RPMI8226 (cell line): Measurements from ENCODE around the gene SYCE1.
"Not testable (repeated sequence)": the region's sequence is repeated elsewhere in the genome, so short reads cannot be mapped to it uniquely, and the experiment has no call there.

Source experiments
- DNase-seq: peaks from one replicate; pipeline ENCODE4 v3.0.0-alpha.2; 2015

The SYCE1 gene

DNA sequence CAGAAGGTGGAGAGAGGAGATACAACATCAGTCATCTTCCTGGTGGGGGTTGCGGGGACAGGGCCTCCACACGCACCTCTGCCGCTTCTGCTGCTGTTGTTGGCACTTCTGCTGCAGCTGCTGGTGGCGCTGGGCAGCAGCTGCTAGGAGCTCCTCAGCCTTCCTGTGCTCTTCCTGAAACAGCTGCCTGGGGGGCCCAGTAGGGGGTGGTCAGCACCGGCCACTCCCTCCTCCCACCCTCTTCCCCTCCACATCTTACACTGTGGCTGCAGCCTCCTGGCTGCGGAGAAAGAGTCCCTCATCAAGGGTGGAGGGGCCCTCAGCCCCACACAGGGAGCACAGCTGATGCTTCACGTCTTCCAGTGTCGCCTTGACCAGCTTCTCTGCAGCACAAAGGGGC, 9.9 kb downstream of the SYCE1 start:
- DNase-seq: no peak

DNA sequence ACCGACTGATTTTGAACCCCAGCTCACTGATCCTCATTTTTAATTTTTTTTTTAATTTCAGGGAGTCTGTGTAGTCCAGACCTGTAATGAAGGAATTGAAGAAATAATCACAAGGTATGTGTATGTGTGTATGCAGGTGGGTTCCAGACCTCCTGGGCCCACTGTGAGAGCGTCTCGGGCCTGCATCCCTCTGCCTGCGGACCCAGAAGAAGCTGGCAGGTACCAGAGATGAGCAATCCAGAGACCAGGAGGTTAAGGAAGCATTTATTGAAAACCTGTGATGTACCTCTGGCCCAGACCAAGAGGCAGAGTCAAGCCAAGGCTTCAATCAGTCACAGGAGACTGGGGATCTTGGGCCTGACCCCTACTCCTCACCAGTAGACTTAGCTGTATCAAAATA, 10.8 kb downstream of the SYCE1 start:
- no peak for DNase-seq

DNA sequence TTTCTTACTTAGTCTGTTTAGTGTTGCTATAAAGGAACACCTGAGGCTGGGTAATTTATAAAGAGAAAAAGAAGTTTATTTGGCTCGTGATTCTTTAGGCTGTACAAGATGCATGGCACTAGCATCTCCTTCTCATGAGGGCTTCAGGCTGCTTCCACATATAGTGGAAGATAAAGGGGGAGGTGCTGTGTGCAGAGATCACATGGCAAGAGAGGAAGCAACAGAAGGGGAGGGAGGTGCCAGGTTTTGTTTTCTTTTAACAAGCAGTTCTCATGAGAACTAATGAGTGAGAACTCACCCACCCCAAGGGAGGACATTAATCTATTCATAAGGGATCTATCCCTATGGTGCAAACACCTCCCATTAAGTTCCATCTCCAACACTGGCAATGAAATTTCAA, 20.9 kb downstream of the SYCE1 start:
- no peak for DNase-seq

DNA sequence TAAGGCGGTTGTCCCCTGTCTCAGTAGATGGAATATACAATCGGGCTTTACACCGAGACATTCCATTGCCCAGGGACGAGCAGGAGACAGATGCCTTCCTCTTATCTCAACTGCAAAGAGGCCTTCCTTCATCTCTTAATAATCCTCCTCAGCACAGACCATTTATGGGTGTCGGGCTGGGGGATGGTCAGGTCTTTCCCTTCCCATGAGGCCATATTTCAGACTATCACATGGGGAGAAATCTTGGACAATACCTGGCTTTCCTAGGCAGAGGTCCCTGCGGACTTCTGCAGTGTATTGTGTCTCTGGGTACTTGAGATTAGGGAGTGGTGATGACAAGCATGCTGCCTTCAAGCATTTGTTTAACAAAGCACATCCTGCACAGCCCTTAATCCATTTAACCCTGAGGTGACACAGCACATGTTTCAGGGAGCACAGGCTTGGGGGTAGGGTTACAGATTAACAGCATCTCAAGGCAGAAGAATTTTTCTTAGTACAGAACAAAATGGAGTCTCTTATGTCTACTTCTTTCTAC, 23.9 kb downstream of the SYCE1 start:
- not testable (repeated sequence) for DNase-seq

DNA sequence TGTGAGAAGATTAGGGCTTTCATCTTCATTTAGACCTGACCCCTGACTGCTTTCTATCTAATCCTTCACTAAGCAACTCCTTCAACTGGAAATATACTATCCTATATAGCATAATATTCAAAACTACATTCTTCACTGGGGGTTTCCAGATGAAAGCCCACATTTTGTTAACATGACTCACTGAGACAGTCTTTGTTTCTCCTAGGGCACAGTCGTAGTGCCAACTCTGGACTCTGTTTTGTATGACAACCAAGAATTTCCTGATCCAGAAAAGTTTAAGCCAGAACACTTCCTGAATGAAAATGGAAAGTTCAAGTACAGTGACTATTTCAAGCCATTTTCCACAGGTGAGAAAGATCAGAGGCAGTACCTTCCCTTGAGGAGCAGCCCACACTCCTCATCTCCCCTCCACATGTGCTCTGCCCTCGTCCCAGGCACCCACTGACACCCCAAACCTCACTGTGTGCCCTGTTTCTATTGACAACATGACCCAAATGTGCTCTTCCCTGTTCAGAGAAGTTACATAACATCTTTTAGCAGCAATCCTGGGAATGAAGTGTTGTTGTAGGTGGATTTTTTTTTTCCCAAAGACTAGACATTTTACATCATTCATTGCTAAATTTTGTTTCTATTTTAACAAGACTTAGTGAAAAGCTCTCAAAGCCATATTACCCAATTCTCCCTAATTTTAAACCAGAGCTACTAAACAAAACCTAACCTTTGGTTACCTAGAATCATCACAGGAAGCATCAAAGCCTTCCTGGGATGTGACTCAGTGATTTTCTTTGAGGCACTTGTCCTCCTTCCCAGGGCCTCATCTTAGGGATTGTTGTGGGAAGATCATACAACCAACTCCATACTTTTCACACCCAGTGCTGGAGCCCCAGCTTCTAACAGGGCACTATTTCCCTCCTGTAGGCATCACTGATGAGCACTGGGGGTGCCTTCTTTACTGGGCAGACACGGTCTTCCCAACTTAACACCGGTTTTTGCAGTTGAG, 27.5 kb downstream of the SYCE1 start:
- no peak for DNase-seq

DNA sequence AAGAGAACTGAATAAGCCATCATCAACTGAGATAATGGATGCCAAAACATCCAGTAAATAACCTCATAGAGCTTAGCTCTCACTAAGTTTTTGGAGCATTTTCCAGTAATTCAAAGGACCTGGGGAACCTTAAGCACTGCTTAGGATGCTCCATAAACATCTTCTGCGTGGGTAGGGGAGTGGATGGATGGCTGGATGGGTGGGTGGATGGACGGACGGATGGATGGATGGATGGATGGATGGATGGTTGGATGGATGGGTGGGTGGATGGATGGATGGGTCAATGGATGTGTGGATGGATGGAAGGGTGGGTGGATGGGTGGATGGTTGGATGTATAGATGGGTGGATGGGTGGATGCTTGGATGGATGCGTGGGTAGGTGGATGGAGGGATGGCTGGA, 29.2 kb downstream of the SYCE1 start:
- no peak for DNase-seq

DNA sequence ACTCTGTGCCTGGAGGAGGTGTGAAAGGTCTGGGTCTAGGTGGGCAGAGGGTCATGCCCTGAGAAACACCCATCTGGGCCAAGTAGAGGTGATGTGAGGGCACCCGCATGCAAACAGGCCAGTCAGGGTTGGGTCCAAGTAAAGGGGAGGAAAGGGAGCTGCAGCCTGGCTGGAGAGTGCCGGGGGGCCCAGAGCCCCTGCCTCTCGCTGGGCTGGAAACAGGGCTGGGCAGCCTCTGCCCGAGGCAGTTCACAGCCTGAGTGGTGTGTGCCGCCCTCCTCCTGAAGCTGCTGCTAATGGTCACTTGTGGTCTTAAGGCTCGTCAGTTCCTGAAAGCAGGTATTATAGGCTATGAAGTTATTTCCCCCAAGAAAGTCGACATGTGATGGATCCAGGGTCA, 31.0 kb downstream of the SYCE1 start:
- no peak for DNase-seq

DNA sequence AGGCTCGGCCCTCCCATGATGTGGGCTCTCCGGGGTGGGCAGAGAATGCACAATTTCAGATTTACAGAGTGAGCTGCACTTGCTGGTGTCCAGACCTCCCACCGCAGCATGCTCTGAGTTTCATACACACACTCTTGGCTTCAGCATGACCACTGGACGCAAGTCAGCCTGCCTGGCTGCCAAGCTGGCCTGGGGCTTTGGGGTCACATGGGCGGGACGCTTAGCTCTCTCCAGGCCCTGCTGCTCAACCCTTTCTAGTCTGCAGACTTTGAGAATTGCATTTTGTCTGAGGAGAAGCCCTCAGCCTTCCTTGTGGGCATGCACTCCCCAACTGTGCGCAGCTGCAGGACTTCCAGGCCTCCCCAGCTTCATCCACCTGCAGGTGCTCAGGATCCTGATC, 32.5 kb downstream of the SYCE1 start:
- DNase-seq: no peak

DNA sequence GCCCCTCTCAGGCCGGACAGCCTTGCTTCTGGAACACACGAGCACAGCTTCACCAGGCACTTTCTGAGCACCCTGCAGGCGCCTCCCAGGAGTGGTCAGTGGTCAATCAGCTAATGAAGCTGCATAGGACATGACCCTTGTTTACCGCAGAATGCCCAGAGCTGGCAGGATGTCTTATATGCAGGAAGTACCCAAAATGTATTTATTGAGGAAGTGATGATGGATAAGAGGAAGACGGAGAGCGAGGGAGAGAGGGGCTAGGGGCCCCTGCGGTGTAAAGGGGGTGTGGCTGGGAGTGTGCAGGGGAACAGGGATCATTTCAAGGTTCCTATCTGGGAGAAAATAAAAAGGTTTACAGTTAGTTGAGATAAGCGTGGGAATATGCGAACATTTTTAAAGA, 34.9 kb downstream of the SYCE1 start:
- DNase-seq: no peak

DNA sequence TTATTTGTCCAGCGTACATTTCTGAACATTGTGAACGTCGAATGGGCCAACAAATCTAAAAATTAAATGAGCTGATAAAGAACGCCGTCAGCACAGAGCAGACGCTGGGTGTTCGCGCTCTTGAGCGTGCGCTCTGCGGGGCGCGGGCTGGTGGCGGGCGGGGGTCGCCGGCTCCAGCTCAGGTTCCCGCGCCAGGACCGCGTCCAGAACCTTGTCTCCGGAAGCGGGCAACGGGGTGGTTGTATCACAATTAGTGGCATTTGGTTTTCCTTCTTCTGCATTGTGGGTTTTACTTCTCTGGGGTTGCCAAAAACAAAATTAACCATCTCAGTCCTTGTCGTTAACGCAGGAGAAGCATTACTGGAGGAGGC, 35.8 kb downstream of the SYCE1 start:
- no peak for DNase-seq

DNA sequence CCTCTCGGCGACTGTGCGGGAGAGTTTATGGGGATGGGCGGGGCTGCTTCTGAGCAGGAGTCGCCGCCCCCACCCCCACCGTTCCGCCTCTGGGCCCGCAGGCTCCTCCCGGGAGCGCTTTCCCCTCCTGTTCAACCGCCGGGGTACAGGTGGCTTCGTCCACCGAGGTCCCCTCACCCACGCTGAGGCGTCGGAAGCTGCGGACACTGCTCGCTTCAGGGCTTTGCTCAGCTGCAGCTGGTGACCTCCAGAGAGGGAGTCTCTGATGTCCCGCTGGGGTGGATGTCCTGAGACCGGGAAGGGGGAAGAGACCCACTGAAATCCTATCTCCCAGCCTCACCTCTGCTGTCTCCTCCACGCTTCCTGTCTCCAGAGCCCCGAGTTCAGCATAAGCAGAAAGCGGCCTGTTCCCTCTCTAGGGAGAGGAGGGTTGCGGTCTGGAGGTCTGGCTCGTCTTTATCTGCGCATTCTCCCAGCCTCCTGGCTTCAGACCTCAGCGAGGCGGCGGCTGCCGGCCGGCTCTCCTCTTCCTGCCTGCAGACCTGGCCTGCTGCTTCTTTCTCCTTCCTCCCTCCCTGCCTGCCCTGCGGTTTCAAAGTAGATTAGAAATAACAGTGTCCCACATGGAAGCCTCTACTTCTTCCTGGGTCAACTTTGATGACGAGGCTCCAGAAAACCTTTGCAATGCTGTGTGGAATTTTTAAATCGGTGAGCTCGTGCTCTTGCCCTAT, 36.4 kb downstream of the SYCE1 start:
- no peak for DNase-seq

DNA sequence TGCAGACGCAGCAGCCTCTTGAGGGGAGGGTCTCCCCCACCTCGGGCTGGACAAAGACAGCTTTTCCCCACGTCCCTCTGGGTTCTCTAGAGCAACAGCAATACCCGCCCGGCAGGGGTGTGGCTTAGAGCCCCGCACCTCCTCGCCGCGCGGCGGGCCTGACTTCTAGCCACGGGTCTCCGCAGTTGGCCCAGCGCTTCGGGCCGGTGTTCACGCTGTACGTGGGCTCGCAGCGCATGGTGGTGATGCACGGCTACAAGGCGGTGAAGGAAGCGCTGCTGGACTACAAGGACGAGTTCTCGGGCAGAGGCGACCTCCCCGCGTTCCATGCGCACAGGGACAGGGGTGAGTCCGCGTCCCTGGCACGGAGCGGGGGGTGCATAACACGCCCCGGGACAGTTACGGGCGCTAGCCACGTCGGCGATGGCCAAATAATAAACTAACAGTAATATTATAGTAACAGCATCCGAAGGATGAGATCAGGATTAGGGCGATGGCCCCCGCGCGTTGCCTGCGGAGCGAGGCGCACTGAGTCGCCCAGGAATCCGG, 37.0 kb downstream of the SYCE1 start:
- no peak for DNase-seq

DNA sequence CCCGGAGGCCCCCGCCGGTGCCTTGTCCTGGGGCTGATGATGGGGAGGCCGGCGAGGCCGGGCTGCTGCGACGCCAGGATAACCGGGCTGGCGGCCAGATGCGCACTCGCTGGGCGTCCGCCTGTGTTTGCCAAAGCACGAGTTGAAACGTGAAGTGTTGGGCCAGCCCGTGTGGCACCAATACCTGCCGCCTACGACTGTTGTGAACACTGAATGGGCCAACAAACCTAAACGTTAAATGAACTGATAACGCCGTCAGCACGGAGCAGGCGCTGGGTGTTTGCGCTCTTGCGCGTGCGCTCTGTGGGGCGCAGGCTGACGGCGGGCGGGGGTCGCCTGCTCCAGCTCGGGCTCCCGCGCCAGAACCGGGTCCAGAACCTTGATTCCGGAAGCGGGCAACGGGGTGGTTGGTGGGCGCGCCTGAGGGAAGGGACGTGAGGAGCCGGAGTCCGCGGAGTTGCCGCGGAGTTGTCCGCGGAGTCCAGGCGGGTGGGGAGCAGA, 37.6 kb downstream of the SYCE1 start:
- no peak for DNase-seq

DNA sequence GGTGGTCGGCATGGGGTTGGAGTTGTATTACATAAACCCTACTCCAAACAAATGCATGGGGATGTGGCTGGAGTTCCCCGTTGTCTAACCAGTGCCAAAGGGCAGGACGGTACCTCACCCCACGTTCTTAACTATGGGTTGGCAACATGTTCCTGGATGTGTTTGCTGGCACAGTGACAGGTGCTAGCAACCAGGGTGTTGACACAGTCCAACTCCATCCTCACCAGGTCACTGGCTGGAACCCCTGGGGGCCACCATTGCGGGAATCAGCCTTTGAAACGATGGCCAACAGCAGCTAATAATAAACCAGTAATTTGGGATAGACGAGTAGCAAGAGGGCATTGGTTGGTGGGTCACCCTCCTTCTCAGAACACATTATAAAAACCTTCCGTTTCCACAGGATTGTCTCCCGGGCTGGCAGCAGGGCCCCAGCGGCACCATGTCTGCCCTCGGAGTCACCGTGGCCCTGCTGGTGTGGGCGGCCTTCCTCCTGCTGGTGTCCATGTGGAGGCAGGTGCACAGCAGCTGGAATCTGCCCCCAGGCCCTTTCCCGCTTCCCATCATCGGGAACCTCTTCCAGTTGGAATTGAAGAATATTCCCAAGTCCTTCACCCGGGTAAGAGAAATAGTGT, 38.3 kb downstream of the SYCE1 start, which contains the start of gene CYP2E1:
Gene CYP2E1 (plus strand): TSS at position 407 of the 632 bp plus-strand sequence. CDS start 33 bp downstream, at position 440.
- DNase-seq: no peak

DNA sequence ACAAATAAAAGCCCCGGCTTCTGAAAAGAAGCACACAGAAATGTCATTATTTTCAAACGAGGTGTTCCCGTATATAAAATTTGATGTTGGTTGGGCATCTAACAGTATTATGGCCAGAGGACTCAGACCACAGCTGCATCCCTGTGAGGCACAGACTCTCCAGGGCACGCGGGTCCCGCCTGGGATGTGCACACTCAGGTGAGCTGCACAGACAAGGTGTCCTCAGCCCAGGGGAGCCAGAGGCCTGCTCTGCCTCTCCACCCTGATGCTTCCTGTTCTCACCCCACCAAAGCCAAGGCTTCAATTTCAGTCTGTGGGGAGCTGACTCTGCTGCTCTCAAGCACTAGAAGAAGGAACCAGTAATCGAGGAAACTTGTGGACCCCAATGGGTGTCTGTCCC, 39.9 kb downstream of the SYCE1 start:
- no peak for DNase-seq

DNA sequence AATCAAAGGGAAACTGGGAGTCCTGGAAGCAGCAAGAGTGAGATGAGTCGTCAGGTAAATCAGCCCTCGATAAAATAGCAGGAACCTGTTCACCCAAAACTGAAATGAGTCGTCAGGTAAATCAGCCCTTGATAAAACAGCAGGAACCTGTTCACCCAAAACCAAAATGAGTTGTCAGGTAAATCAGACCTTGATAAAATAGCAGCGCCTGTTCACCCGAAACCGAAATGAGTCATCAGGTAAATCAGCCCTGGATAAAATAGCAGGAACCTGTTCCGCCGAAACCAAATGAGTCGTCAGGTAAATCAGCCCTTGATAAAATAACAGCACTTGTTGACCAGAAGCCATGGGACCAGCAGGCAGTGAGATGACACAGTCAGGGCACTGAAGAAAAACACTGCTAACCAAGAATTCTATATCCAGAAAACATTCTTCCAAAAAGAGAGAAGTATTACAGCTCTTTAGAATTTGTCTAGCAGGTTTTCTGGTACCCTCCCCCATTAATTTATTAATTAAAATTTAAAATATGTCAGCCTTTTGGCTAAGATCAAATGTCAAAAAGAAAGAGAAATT, 41.7 kb downstream of the SYCE1 start:
- no peak for DNase-seq

DNA sequence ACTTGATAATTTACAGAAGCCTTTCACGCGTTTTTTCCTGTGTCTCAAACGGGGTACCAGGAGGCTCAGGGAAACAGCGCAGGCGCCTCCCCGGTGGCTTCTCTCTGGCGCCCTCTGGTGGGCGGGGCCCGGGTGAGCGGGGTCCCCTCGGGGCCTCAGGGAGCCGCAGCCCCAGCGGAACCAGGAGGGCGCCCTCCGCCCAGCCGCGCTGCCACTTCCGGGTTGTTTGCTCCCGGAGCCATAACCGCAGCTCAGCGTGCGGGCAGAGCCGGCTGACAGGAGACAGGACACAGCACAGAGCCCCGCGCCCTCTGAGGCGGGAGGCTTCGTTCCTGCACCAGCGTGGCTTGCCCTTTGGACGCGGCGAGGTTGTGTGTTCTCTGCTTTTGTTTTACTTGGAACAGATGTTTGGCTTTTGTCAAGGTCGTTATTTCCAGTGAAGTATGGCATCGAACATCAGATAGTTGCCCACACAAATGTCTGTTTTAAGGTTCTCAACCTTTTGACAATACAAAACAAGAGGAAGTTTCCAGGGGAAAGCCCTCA, 45.1 kb downstream of the SYCE1 start:
- DNase-seq: peak; percentile 71

DNA sequence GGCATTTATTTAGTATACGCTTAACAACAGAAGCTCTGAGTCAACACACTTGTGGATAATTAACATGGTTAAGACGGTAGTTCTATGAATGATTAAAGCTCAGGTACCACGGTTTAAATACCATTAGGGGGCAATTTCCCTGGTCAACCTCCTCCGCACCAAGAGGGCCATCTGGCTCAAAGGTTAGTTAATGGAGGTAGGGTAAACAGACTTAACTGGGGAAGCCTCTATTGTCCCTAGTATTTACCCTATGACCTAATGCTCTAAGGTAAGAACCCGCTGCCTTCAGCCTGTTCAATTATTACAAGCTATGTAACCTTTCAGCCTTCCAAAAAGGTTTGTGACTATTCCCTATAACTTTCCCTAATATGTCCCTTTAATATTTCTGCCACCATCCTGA, 46.9 kb downstream of the SYCE1 start:
- DNase-seq: not testable (repeated sequence)

DNA sequence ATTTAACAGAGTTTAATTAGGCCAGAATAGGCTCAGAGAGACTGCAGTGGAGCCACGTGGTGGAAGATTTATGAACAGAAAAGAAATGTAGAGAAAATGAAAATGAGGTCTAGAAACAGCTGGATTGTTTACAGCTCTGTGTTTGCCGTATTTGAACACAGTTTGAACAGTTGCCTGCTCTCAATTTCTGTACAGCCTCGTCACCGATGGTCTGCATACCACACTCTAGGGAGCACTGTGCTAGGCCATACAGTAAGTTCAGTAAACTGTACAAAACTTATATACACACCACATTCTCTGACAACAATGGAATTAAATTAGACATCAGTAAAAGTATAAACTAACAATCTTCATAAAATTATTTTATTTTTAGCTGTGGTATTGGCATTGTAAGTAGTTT, 49.3 kb downstream of the SYCE1 start:
- DNase-seq: no peak

DNA sequence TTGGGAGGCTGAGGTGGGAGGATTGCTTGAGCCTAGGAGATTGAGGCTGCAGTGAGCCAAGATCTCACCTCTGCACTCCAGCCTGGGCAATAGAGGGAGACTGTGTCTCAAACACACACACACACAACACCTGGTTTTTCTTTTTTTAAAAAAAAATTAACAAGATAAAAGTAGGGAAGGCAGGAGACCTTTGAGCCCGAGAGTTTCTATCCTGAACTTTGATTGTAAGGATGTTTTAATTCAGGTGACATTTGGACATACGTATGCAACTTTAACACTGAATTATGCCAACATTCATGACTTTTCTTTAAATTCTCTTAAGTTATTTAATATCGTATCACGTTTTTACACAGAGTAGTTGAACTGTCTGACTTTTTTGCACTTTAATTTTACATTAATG, 49.9 kb downstream of the SYCE1 start:
- no peak for DNase-seq

DNA sequence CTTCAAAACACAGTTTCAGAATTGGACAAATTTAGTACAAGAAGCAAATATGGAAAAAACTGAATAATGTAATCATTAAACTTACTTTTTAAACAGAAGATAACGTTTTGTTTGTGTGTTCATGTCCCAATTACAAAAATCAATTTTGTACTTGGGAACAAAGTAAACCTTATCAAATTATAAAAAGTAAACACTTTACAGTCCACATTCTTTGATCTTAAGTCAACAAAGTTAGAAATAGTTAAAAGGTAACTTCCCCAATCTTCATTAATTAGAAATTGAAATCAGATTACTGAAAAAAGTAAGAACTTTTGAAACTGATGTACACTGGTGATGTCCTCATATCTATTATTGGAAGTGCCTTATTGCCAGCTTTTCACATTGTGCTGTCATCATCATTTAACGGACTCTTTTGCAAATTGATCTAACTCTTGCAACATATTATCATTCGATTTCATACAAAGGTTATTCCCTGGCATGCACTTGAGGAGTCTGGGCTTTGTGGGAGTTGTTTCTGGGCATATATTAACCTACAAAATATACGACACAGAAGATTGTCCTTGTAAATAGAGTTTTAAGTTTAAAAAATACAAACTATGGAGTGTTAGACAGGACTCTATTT, 53.4 kb downstream of the SYCE1 start:
- DNase-seq: no peak

DNA sequence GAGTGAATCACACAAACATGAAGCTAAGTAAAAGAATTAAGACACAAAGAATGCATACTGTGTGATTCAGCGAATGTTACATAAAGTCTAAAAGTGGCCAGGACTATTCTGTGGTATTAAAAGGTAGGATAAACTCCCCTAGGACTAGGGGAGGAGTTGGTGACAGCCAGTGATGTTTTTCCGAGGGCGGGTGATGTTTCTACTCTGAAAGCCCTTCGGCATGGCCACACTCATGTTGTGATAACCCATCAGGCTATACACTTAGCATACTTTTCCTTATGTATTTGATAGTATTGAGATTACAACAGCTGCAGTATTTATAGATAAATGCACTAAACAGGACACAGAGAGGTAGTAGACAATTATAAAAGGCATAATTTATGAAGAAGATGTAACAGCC, 54.0 kb downstream of the SYCE1 start:
- no peak for DNase-seq
